ENCODE data around the gene KIF6.

KIF6 gene

DNA sequence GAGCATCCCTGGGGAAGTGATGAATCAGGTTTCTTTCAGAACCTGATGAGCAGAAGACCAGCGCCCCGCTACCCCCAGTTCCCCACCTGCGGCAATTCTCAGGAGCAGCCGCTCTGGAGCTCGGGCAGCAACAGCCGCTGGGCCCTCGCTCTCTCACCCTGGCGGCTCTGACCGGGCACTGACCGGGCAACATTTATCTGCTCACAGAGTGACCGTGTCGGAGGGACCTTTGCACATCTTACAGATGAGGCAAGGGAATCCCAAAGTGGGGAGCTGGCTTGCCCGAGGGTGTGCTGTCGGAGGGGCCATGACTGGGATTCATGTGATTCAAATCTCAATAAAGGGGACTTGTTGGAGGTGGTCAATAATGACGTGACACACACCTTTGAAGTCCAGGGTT is 376.5 kb downstream of the KIF6 start:
- H3K4me3 ChIP-seq (ENCODE audit: low read depth, low read length, poor library complexity, severe bottlenecking), result no peak overlapping the region
- no peaks in the 10 kb centered on the region for H4K20me1 ChIP-seq (ENCODE audit: insufficient read depth, low read length)
- H3K9ac ChIP-seq (ENCODE audit: low read length), result no peak overlapping the region
- TF ChIP-seq EZH2 (IDR thresholded peaks at IDR 0.05; ENCODE audit: borderline replicate concordance, low read length), result no peak
- no peak for TF ChIP-seq CTCF (IDR thresholded peaks at IDR 0.05; ENCODE audit: low read length)
- no peaks in the 10 kb centered on the region for H3K9me3 ChIP-seq (ENCODE audit: low read length)
- H3K4me1 ChIP-seq (ENCODE audit: insufficient read depth, low read length, severe bottlenecking), result no peaks in the 10 kb centered on the region
- no peaks in the 10 kb centered on the region for H3K27me3 ChIP-seq (ENCODE audit: insufficient read depth, low read length)
- H3K4me2 ChIP-seq (ENCODE audit: low read length), result no peak overlapping the region
- H3K9me2 ChIP-seq (ENCODE audit: low read depth, low read length), result no peaks in the 10 kb centered on the region
- H3K36me3 ChIP-seq (ENCODE audit: insufficient read depth, low read length), result no peaks in the 10 kb centered on the region; the same call in 1 of the 2 replicates
- H2AFZ ChIP-seq (ENCODE audit: low read length), result no peak overlapping the region
- H3F3A ChIP-seq (ENCODE audit: insufficient read depth, low read length), result no peaks in the 10 kb centered on the region
- H3K27ac ChIP-seq (ENCODE audit: low read depth, low read length, poor library complexity, severe bottlenecking), result no peak overlapping the region
- no peaks in the 10 kb centered on the region for H3K79me2 ChIP-seq (ENCODE audit: insufficient read depth, low read length)

GRCh38 chr6:39347906-39348585 is 377.2 kb downstream of the KIF6 start:
- Histone ChIP-seq H3K4me2 (ENCODE audit: low read length) (no peak overlapping the region), H3K4me1 (ENCODE audit: insufficient read depth, low read length, severe bottlenecking) (no peaks in the 10 kb centered on the region), H2AFZ (ENCODE audit: low read length) (no peak overlapping the region), H4K20me1 (ENCODE audit: insufficient read depth, low read length) (no peaks in the 10 kb centered on the region), H3F3A (ENCODE audit: insufficient read depth, low read length) (no peaks in the 10 kb centered on the region), H3K9me3 (ENCODE audit: low read length) (no peaks in the 10 kb centered on the region), H3K9ac (ENCODE audit: low read length) (no peak overlapping the region), H3K9me2 (ENCODE audit: low read depth, low read length) (no peaks in the 10 kb centered on the region), H3K36me3 (ENCODE audit: insufficient read depth, low read length) (no peaks in the 10 kb centered on the region; the same call in 1 of the 2 replicates), H3K27ac (ENCODE audit: low read depth, low read length, poor library complexity, severe bottlenecking) (no peak overlapping the region), H3K27me3 (ENCODE audit: insufficient read depth, low read length) (no peaks in the 10 kb centered on the region), H3K79me2 (ENCODE audit: insufficient read depth, low read length) (no peaks in the 10 kb centered on the region), H3K4me3 (ENCODE audit: low read depth, low read length, poor library complexity, severe bottlenecking) (no peak overlapping the region)
- no peak for TF ChIP-seq EZH2 (IDR thresholded peaks at IDR 0.05; ENCODE audit: borderline replicate concordance, low read length)
- TF ChIP-seq CTCF (IDR thresholded peaks at IDR 0.05; ENCODE audit: low read length), result peak; percentile 75

DNA sequence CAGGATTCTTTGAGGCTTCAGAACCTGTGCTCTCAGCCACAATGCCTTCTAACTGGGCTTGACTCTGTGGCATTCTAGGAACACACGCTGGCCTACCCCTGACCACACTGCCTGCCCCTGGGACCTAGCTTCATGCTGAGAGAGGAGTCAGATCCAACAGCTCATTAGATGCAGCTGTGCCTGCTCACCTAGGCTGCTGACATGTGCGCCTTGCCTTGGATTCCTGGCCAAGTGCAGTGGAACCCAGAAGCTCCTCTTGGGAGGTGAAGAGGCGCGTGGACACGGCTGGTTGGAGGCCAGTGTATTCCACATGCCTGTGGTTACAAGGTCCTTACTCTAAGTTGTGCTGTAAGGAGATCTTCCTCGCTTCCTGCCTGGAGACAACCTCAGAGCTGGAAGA is 378.0 kb downstream of the KIF6 start:
- H4K20me1 ChIP-seq (ENCODE audit: insufficient read depth, low read length), result no peaks in the 10 kb centered on the region
- no peaks in the 10 kb centered on the region for H3K27me3 ChIP-seq (ENCODE audit: insufficient read depth, low read length)
- no peaks in the 10 kb centered on the region for H3K79me2 ChIP-seq (ENCODE audit: insufficient read depth, low read length)
- H3K9ac ChIP-seq (ENCODE audit: low read length), result no peak overlapping the region
- H3K27ac ChIP-seq (ENCODE audit: low read depth, low read length, poor library complexity, severe bottlenecking), result no peak overlapping the region
- H3K36me3 ChIP-seq (ENCODE audit: insufficient read depth, low read length), result no peaks in the 10 kb centered on the region; the same call in 1 of the 2 replicates
- H3K4me2 ChIP-seq (ENCODE audit: low read length), result no peak overlapping the region
- no peak overlapping the region for H3K4me3 ChIP-seq (ENCODE audit: low read depth, low read length, poor library complexity, severe bottlenecking)
- H3K4me1 ChIP-seq (ENCODE audit: insufficient read depth, low read length, severe bottlenecking), result no peaks in the 10 kb centered on the region
- no peaks in the 10 kb centered on the region for H3K9me2 ChIP-seq (ENCODE audit: low read depth, low read length)
- H3K9me3 ChIP-seq (ENCODE audit: low read length), result no peaks in the 10 kb centered on the region
- TF ChIP-seq CTCF (IDR thresholded peaks at IDR 0.05; ENCODE audit: low read length), result no peak
- no peak for TF ChIP-seq EZH2 (IDR thresholded peaks at IDR 0.05; ENCODE audit: borderline replicate concordance, low read length)
- H3F3A ChIP-seq (ENCODE audit: insufficient read depth, low read length), result no peaks in the 10 kb centered on the region
- no peak overlapping the region for H2AFZ ChIP-seq (ENCODE audit: low read length)

All from OCI-LY1 (cell line).